Thoracic aorta (tissue), 2 donors: ENCODE results near the gene SLC2A8. TPM values are rescaled to one million over a fixed set of nuclear protein-coding genes. Genes with fewer than 3 reads are reported as not detected.

Experiments used
- ATAC-seq: fragments of 150-250 bp; one replicate; pipeline ENCODE4 v1.8.0; 2017; ENCODE audit warnings: low read depth; ENCODE audit not compliant: insufficient number of reproducible peaks, low FRiP score
- DNase-seq: peaks from one replicate; pipeline ENCODE4 v3.0.0-alpha.2; 2020; ENCODE audit warnings: low spot score
- H3K27ac ChIP-seq, 2 donors: fragments of 200-600 bp; sonication (generic); 1 replicate in 1 of 2; 2 replicates in 1 of 2; pipeline ENCODE4 v1.5.1; 2016; ENCODE audit warnings: mild to moderate bottlenecking in 2 of 2, moderate library complexity in 2 of 2
- H3K27me3 ChIP-seq: fragments of 200-600 bp; sonication (generic); replicated peaks from 2 replicates; pipeline ENCODE4 v1.6.0; 2016; ENCODE audit warnings: mild to moderate bottlenecking; ENCODE audit not compliant: insufficient read depth
- H3K36me3 ChIP-seq: fragments of 200-600 bp; sonication (generic); one replicate; pipeline ENCODE4 v1.5.1; 2016
- H3K4me1 ChIP-seq, 2 donors: fragments of 200-600 bp; sonication (generic); 1 replicate in 1 of 2; 2 replicates in 1 of 2; pipeline versions ENCODE4 v1.5.1 to v1.6.0; 2016; ENCODE audit warnings: low read depth in 2 of 2, mild to moderate bottlenecking in 1 of 2; ENCODE audit not compliant: control insufficient read depth in 1 of 2
- H3K4me3 ChIP-seq: fragments of 200-600 bp; sonication (generic); 2 replicates; pipeline ENCODE4 v1.5.1; 2016; ENCODE audit warnings: mild to moderate bottlenecking
- H3K9me3 ChIP-seq: fragments of 200-600 bp; sonication (generic); 2 replicates; pipeline ENCODE4 v1.5.1; 2016
- total RNA-seq, 2 donors: library from RNA; depleted of rRNA; stranded (reverse); fragments of >200 nt; gene quantifications; one replicate each; pipeline versions ENCODE4 v1.1.0 to v1.2.3, GENCODE V29; 2016
- TF ChIP-seq, protein P1 (sequence below): fragments of 200-600 bp; sonication (generic); IDR thresholded peaks from one replicate; pipeline ENCODE4 v1.5.1; 2019; ENCODE audit warnings: antibody characterized with exemption

Gene SLC2A8
- total RNA-seq, 2 donors from 2014 or later, result 21.3 to 33.4 TPM

DNA sequence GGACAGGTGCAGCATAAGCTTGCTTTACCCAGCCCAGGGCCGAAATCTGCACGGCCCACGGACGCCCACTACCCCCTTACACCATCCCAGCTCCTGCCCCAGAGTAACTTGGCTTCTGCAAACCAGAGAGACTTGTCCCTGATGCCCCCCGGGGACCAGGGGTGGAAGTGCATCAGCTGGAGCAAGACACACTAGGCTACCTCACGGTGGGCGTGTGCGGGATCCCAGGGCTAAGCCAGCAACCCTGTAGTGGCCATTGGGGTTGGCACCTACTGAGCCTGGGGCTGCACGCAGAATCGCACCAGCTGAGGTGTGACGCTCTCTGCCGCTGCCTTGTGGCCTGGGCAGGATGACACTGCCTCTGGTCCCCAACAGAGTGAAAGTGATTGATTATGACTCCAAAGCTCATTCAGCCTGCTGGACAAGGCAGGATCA lies 21.1 kb downstream of the SLC2A8 start:
- no peaks in the 10 kb centered on the region for H3K27me3 ChIP-seq
- no peaks in the 10 kb centered on the region for H3K9me3 ChIP-seq
- ATAC-seq (no peak), DNase-seq (no peak)
- TF ChIP-seq, protein P1, sequence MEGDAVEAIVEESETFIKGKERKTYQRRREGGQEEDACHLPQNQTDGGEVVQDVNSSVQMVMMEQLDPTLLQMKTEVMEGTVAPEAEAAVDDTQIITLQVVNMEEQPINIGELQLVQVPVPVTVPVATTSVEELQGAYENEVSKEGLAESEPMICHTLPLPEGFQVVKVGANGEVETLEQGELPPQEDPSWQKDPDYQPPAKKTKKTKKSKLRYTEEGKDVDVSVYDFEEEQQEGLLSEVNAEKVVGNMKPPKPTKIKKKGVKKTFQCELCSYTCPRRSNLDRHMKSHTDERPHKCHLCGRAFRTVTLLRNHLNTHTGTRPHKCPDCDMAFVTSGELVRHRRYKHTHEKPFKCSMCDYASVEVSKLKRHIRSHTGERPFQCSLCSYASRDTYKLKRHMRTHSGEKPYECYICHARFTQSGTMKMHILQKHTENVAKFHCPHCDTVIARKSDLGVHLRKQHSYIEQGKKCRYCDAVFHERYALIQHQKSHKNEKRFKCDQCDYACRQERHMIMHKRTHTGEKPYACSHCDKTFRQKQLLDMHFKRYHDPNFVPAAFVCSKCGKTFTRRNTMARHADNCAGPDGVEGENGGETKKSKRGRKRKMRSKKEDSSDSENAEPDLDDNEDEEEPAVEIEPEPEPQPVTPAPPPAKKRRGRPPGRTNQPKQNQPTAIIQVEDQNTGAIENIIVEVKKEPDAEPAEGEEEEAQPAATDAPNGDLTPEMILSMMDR, result no peak
- no peak overlapping the region for H3K4me3 ChIP-seq
- no peak overlapping the region for H3K27ac ChIP-seq
- H3K4me1 ChIP-seq, result peaks cover 3 to 14% of the 10 kb centered on the region in 2 donors
- no peaks in the 10 kb centered on the region for H3K36me3 ChIP-seq

DNA sequence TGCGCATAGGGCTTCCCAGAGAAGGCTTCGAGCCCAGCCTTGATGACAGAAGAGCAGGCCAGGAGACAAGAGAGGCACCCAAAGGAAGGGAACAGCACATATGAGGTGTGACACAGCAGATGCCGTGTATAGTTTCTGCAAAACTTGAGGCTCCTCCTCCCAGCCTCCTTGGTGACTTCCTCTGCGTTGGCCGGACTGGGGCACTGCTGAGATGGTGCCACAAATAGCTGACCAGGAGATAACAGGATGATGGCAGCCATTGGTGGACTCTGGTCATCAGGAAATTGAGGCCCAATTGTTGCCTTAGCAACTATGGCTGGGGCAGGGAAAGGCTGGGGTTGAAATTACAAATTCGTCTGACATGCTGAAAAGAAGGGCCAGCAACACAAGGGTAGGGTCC lies 22.4 kb downstream of the SLC2A8 start:
- H3K36me3 ChIP-seq, result no peaks in the 10 kb centered on the region
- no peak overlapping the region for H3K27ac ChIP-seq
- H3K4me1 ChIP-seq, result peaks cover 3 to 18% of the 10 kb centered on the region in 2 donors
- TF ChIP-seq, protein P1, result no peak
- no peak for DNase-seq
- no peak overlapping the region for H3K4me3 ChIP-seq
- H3K27me3 ChIP-seq, result no peaks in the 10 kb centered on the region
- ATAC-seq, result no peak
- H3K9me3 ChIP-seq, result no peaks in the 10 kb centered on the region

- H3K27me3 ChIP-seq, result no peaks in the 10 kb centered on the region
- H3K36me3 ChIP-seq, result no peaks in the 10 kb centered on the region
- H3K27ac ChIP-seq, result no peak overlapping the region
- ATAC-seq (no peak), DNase-seq (no peak)
- H3K4me3 ChIP-seq, result no peak overlapping the region
- peaks cover 11 to 30% of the 10 kb centered on the region in 2 donors for H3K4me1 ChIP-seq
- TF ChIP-seq, protein P1, result no peak
- no peaks in the 10 kb centered on the region for H3K9me3 ChIP-seq
These were observed 24.1 kb downstream of the SLC2A8 start for GRCh38 chr9:127421057-127421456.

GRCh38 chr9:127422133-127422782 lies 25.3 kb downstream of the SLC2A8 start:
- H3K27ac ChIP-seq, result no peak overlapping the region
- H3K36me3 ChIP-seq, result no peaks in the 10 kb centered on the region
- no peaks in the 10 kb centered on the region for H3K27me3 ChIP-seq
- H3K4me1 ChIP-seq, result peaks cover 11 to 31% of the 10 kb centered on the region in 2 donors
- DNase-seq (no peak), ATAC-seq (no peak)
- H3K9me3 ChIP-seq, result no peaks in the 10 kb centered on the region
- no peak overlapping the region for H3K4me3 ChIP-seq
- TF ChIP-seq, protein P1, result no peak

DNA sequence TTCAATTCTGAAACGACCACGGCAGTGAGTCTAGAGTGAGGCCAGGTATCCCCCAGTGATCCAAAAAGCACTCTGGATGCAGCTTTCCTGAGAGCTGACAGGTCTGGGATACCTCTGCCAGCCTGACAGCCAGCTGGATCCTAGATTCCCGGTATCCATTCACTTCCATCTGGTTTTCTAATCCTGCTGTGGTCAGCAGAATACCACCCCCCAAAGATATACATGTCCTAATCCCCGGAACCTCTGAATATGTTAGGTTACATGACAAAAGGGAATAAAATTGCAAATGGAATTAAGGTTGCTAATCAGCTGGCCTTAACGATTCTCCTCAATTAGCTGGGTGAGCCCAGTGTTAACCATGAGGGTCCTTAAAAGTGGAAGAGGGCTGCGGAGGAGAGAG lies 25.8 kb downstream of the SLC2A8 start:
- Histone ChIP-seq H3K4me1 (peaks cover 11 to 31% of the 10 kb centered on the region in 2 donors), H3K36me3 (no peaks in the 10 kb centered on the region), H3K4me3 (peak overlapping the region; percentile 93), H3K27me3 (no peaks in the 10 kb centered on the region), H3K27ac (peak overlapping the region in 1 of 2 donors; percentile 94), H3K9me3 (no peaks in the 10 kb centered on the region)
- DNase-seq (no peak), ATAC-seq (no peak)
- TF ChIP-seq, protein P1, result no peak
